Measurements from ENCODE around the gene EXOC4.
A peak's percentile ranks its signal among the peaks of the same experiment; 100 is the strongest.

EXOC4 gene

GRCh38 chr7:133850497-133851280 is 597.8 kb downstream of the EXOC4 start:
- DNase-seq: no peak

- no peak for DNase-seq
These were observed 598.5 kb downstream of the EXOC4 start for GRCh38 chr7:133851411-133851810.

- DNase-seq: peak; percentile 37
These were observed 600.9 kb downstream of the EXOC4 start for GRCh38 chr7:133853706-133854276.

- DNase-seq: no peak
These were observed 601.9 kb downstream of the EXOC4 start for GRCh38 chr7:133854739-133855138.

GRCh38 chr7:133857376-133858119 is 604.7 kb downstream of the EXOC4 start:
- no peak for DNase-seq

- no peak for DNase-seq
These were observed 605.4 kb downstream of the EXOC4 start for GRCh38 chr7:133858311-133858710.

- no peak for DNase-seq
These were observed 606.4 kb downstream of the EXOC4 start for GRCh38 chr7:133859231-133859630.

GRCh38 chr7:133859871-133860450 is 607.1 kb downstream of the EXOC4 start:
- no peak for DNase-seq

- DNase-seq: no peak
These were observed 607.9 kb downstream of the EXOC4 start for GRCh38 chr7:133860628-133861335.

- DNase-seq: no peak
These were observed 609.0 kb downstream of the EXOC4 start for GRCh38 chr7:133861876-133862275.

- no peak for DNase-seq
These were observed 610.6 kb downstream of the EXOC4 start for GRCh38 chr7:133863362-133864061.

- DNase-seq: no peak
These were observed 616.7 kb downstream of the EXOC4 start for GRCh38 chr7:133869556-133869955.

- no peak for DNase-seq
These were observed 618.9 kb downstream of the EXOC4 start for GRCh38 chr7:133871757-133872156.

GRCh38 chr7:133873187-133873586 is 620.3 kb downstream of the EXOC4 start:
- no peak for DNase-seq

GRCh38 chr7:133873631-133874030 is 620.8 kb downstream of the EXOC4 start:
- no peak for DNase-seq

- no peak for DNase-seq
These were observed 630.7 kb downstream of the EXOC4 start for GRCh38 chr7:133883591-133883990.

GRCh38 chr7:133885213-133885612 is 632.3 kb downstream of the EXOC4 start:
- no peak for DNase-seq

GRCh38 chr7:133886086-133886485 is 633.2 kb downstream of the EXOC4 start:
- DNase-seq: no peak

GRCh38 chr7:133886797-133887196 is 633.9 kb downstream of the EXOC4 start:
- no peak for DNase-seq

GRCh38 chr7:133887459-133887858 is 634.6 kb downstream of the EXOC4 start:
- DNase-seq: no peak

- no peak for DNase-seq
These were observed 635.4 kb downstream of the EXOC4 start for GRCh38 chr7:133888061-133888930.
